Measurements from ENCODE around the gene PRDM8. TPM values are rescaled to one million over a fixed set of nuclear protein-coding genes. Genes with fewer than 3 reads are reported as not detected.

PRDM8 gene
- total RNA-seq, 6 experiments from 2014 or later, result 20.4 to 25.4 (median 23.9) TPM

DNA sequence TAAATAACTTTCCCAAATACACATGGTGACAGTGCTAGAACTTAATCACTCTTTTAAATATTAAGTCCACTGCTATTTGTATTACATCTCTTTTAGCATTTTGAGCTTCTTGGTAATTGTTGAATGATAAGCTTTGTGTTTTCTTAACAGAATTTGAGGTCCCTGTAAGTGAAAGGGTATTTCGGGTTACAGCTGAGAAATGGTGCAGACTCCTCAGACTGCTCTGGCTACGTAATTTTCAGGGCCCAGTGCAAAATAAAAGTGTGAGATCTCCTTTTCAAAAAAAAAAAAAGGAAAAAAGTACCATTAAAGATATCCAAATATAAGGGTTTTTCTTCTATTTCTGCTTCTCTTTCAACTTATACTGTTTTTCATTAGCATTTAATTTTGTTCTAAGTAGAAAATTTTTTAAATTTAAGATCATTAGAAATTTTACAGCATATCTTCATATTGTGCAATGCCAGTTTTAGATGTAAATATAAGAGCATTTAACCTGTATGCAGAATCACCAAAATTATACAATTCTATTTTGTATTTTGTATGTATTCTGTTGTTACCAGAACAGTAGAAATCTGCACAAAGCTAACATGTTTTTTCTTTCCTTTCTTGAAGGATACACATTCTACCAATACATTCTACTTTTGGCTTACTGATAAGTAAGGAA, 35.5 kb downstream of the PRDM8 start:
- H3K27ac Mint-ChIP-seq, result peak overlapping the region; percentile 85
- H3K27me3 Mint-ChIP-seq (ENCODE audit: insufficient read depth), result no peaks in the 10 kb centered on the region
- H3K36me3 Mint-ChIP-seq (ENCODE audit: low read depth), result no peaks in the 10 kb centered on the region
- no peak for DNase-seq
- TF ChIP-seq, protein P1, sequence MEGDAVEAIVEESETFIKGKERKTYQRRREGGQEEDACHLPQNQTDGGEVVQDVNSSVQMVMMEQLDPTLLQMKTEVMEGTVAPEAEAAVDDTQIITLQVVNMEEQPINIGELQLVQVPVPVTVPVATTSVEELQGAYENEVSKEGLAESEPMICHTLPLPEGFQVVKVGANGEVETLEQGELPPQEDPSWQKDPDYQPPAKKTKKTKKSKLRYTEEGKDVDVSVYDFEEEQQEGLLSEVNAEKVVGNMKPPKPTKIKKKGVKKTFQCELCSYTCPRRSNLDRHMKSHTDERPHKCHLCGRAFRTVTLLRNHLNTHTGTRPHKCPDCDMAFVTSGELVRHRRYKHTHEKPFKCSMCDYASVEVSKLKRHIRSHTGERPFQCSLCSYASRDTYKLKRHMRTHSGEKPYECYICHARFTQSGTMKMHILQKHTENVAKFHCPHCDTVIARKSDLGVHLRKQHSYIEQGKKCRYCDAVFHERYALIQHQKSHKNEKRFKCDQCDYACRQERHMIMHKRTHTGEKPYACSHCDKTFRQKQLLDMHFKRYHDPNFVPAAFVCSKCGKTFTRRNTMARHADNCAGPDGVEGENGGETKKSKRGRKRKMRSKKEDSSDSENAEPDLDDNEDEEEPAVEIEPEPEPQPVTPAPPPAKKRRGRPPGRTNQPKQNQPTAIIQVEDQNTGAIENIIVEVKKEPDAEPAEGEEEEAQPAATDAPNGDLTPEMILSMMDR (IDR thresholded peaks at IDR 0.05), result no peak
- H3K4me1 Mint-ChIP-seq (ENCODE audit: low read depth), result peaks cover 39% of the 10 kb centered on the region; the same call in 1 of the 2 replicates
- H3K9me3 Mint-ChIP-seq, result no peaks in the 10 kb centered on the region
- peak overlapping the region; percentile 59 for H3K4me3 Mint-ChIP-seq

DNA sequence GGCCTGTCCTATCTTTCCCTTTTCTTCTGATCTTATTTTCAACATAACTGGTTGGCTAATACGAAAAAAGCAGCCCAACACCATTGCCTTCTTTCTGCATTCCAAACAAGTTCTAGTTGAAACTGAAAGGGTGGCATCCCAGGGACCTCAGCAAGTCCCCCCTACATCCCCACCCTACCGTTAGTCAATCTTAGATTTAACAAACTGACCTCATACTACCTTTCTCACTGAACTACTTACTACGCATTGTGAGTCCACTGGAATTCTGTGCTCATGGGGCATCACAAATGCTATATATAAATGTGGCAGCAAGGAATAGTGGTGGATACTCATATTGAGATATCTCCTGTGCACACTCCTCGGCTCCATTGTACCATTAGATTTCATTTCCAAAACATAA, 36.1 kb downstream of the PRDM8 start:
- H3K4me3 Mint-ChIP-seq, result peak overlapping the region; percentile 16; the same call in 1 of the 2 replicates
- no peak for DNase-seq
- H3K36me3 Mint-ChIP-seq (ENCODE audit: low read depth), result no peaks in the 10 kb centered on the region
- no peaks in the 10 kb centered on the region for H3K9me3 Mint-ChIP-seq
- H3K4me1 Mint-ChIP-seq (ENCODE audit: low read depth), result peaks cover 34% of the 10 kb centered on the region; the same call in 1 of the 2 replicates
- no peaks in the 10 kb centered on the region for H3K27me3 Mint-ChIP-seq (ENCODE audit: insufficient read depth)
- H3K27ac Mint-ChIP-seq, result peak overlapping the region; percentile 85
- TF ChIP-seq, protein P1 (IDR thresholded peaks at IDR 0.05), result no peak

DNA sequence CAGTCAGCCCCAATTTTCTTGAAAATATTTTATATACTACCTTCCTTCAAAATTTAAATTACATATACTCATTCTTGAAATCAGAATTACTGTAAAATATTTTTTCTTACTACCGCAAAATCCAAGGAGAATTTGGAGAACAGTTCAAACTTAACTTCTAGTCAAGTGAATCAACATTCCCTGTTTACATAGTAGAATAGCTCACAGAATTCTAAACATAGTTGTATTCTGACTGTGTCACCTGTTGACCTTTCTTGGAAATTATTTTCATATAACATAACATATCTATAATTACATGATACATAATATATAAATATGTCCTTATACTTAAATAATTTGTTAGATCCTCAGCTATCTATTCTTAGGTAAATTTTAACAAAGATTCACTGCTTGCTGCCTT, 38.1 kb downstream of the PRDM8 start:
- TF ChIP-seq, protein P1 (IDR thresholded peaks at IDR 0.05), result no peak
- DNase-seq, result peak; percentile 63
- Mint-ChIP-seq H3K36me3 (ENCODE audit: low read depth) (no peaks in the 10 kb centered on the region), H3K4me1 (ENCODE audit: low read depth) (peaks cover 13% of the 10 kb centered on the region; the same call in 1 of the 2 replicates), H3K9me3 (no peaks in the 10 kb centered on the region), H3K4me3 (peak overlapping the region; percentile 71), H3K27ac (peak overlapping the region; percentile 85), H3K27me3 (ENCODE audit: insufficient read depth) (no peaks in the 10 kb centered on the region)

DNA sequence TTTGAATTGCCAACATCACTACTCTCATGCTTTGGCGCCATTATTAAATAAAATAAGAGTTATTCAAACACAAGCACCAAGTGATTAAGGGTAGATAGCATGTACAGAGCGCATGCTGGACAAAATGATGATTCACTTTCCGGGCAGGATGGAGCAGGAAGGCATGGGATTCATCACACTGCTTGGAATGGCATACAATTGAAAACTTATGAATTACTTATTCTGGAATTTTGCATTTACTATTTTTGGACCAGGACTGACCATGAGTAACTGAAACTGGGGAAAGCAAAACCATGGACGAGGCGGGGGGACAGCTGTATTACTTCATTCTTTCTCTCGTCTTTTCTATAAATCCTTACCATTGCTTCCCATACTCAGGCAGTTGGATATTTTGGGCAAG, 40.7 kb downstream of the PRDM8 start:
- Mint-ChIP-seq H3K4me1 (ENCODE audit: low read depth) (no peaks in the 10 kb centered on the region), H3K27ac (no peak overlapping the region)
- TF ChIP-seq, protein P1 (IDR thresholded peaks at IDR 0.05), result no peak

DNA sequence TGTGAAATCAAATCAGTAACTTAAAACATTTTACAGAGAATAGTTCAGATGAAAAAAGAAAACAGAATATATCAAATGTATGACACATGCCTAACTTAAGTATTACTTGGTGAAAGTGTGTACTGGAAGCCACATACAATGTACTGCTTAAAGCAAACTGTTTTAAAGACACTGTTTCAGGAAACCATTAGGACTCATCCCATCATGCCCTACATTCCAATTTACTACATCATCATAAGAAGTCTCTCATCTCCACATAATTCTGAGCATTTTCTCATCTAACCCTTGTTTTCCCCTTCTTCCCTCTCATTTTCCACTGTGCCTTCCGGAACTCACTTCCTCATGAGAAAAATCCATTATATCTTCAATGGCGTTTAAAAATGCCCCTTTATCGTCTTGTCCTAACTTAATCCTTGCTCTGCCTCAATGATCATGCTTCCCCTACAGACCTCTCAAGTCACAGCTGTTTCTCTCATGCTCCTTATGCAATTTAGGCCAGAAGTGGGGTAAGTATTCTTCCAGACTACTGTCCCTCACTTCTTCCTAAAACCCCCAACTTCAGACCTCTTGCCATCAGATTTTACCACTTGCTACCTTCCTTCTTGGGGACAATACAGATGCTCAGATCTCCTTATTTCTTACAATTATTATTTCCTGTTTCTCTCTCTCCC, 42.3 kb downstream of the PRDM8 start:
- no peaks in the 10 kb centered on the region for H3K27me3 Mint-ChIP-seq (ENCODE audit: insufficient read depth)
- no peaks in the 10 kb centered on the region for H3K36me3 Mint-ChIP-seq (ENCODE audit: low read depth)
- H3K9me3 Mint-ChIP-seq, result no peaks in the 10 kb centered on the region
- TF ChIP-seq, protein P1 (IDR thresholded peaks at IDR 0.05), result no peak
- H3K27ac Mint-ChIP-seq, result no peak overlapping the region
- DNase-seq, result no peak
- H3K4me3 Mint-ChIP-seq, result no peak overlapping the region
- peaks cover 7% of the 10 kb centered on the region for H3K4me1 Mint-ChIP-seq (ENCODE audit: low read depth)

More for the DNA sequence above, 40.7 kb downstream of the PRDM8 start:
- Mint-ChIP-seq H3K9me3 (no peaks in the 10 kb centered on the region), H3K36me3 (ENCODE audit: low read depth) (no peaks in the 10 kb centered on the region), H3K4me3 (no peak overlapping the region), H3K27me3 (ENCODE audit: insufficient read depth) (no peaks in the 10 kb centered on the region)
- peak; percentile 95 for DNase-seq

All from HFFc6 (cell line).